Adrenal gland (tissue), 12 donors: Measurements from ENCODE around the gene TENT4B. TPM values are rescaled to one million over a fixed set of nuclear protein-coding genes. Genes with fewer than 3 reads are reported as not detected.
A peak's percentile ranks its signal among the peaks of the same experiment; 100 is the strongest.

Experiments used
- DNase-seq, 7 donors: peaks; one replicate each; pipeline ENCODE4 v3.0.0-alpha.2; 2019 to 2020
- H3K27ac ChIP-seq, 5 donors: fragments of 200-600 bp; sonication (generic) in 4 of 5; 1 replicate in 3 of 5; 2 replicates in 2 of 5; pipeline versions ENCODE4 v1.5.1 to v1.8.0; 2016 to 2020; ENCODE audit warnings: mild to moderate bottlenecking in 1 of 5
- H3K27me3 ChIP-seq: fragments of 200-600 bp; 2 replicates; pipeline ENCODE4 v1.8.0; 2021
- H3K36me3 ChIP-seq, 2 donors: fragments of 200-600 bp; replicated peaks in 1 of 2; 1 replicate in 1 of 2; 2 replicates in 1 of 2; pipeline versions ENCODE4 v1.5.1 to v1.8.0; 2018 to 2022
- H3K4me1 ChIP-seq, 2 donors: fragments of 200-600 bp; replicated peaks in 1 of 2; 1 replicate in 1 of 2; 2 replicates in 1 of 2; pipeline versions ENCODE4 v1.5.1 to v1.8.0; 2018 to 2021
- H3K4me3 ChIP-seq, 4 donors: fragments of 200-600 bp; sonication (generic) in 3 of 4; one replicate each; pipeline ENCODE4 v1.5.1; 2016 to 2018
- H3K9me3 ChIP-seq, 3 donors: fragments of 200-600 bp; sonication (generic) in 1 of 3; replicated peaks in 1 of 3; 1 replicate in 2 of 3; 2 replicates in 1 of 3; pipeline versions ENCODE4 v1.5.1 to v1.8.0; 2016 to 2021
- CTCF ChIP-seq, 6 experiments: fragments of 450-650 bp in 4 of 6; fragments of 200-600 bp in 2 of 6; sonication (generic) in 1 of 6; IDR thresholded peaks; 1 replicate in 5 of 6; 2 replicates in 1 of 6; pipeline versions ENCODE4 v1.5.1 to v1.8.0; 2016 to 2021; ENCODE audit warnings: antibody characterized with exemption in 6 of 6, mild to moderate bottlenecking in 2 of 6, moderate library complexity in 1 of 6
- POLR2A ChIP-seq, 2 donors: fragments of 450-650 bp; IDR thresholded peaks; one replicate each; pipeline ENCODE4 v1.6.1; 2017; ENCODE audit warnings: antibody characterized with exemption in 2 of 2, mild to moderate bottlenecking in 2 of 2, moderate library complexity in 1 of 2
- WGBS, 4 donors: extraction: QIAGEN DNeasy Blood & Tissue Kit in 2 of 4; methylation state at CpG; one replicate each; pipeline versions ENCODE4 v1.1.5 to v1.1.7; 2013 to 2017; 5-methylcytosine and 5-hydroxymethylcytosine counted together
- intact Hi-C, 2 donors: fragments of 100-400 bp; cut with DNase I; formaldehyde crosslinking; loops; one replicate each; pipeline versions ENCODE4 v1.14.1 to v1.15.0; 2022 to 2023
- polyA plus RNA-seq, 3 donors: library from polyadenylated mRNA; stranded (reverse); fragments of 200-250 nt in 2 of 3; fragments of 350-450 nt in 1 of 3; fragmentation: Illumina TruSeq in 1 of 3; extraction: RNeasy Lipid Tissue Mini Kit (QIAGEN cat#74804) in 1 of 3; gene quantifications; one replicate each; pipeline ENCODE4 v1.2.3, GENCODE V29; 2013 to 2014
- total RNA-seq, 9 donors: library from RNA; depleted of rRNA in 4 of 9; stranded (reverse); fragments of >200 nt in 4 of 9; fragments of 120-200 nt in 1 of 9; fragmentation: NEBNext Ultra II Directional in 1 of 9; extraction: Animal tissue kit (Norgen Biotek cat#: 25700) in 1 of 9; gene quantifications; one replicate each; pipeline versions ENCODE4 v1.1.0 to v1.2.4, GENCODE V29; 2013 to 2023
- donor health status: healthy with polysubstance abuse.
- donor health status: Bipolar disorder and iron deficiency.
- donor health status: DM: yes; HTN: yes; CAD: no.
- donor health status: DM: no; HTN: no; CAD: no.
- donor health status: DM: no; HTN: no; CAD: no.
- donor health status: DM: yes; HTN: yes; CAD: no.

The TENT4B gene
- total and polyA plus RNA-seq, 12 donors = 4.2 to 27.8 (median 13.4) TPM

- H3K36me3 ChIP-seq = no peaks in the 10 kb centered on the region
- H3K27me3 ChIP-seq = no peaks in the 10 kb centered on the region
- 52 to 100% (median 79%) methylated on average over 1 of the region's 1 CpG for WGBS, 4 donors
- intact Hi-C loops = no loop called here
- TF ChIP-seq CTCF (IDR thresholded peaks at IDR 0.05) = no peak
- no peak overlapping the region for H3K27ac ChIP-seq
- H3K9me3 ChIP-seq = no peaks in the 10 kb centered on the region
- no peak for DNase-seq
- no peak overlapping the region for H3K4me3 ChIP-seq
- peaks cover 0 to 11% of the 10 kb centered on the region in 2 donors for H3K4me1 ChIP-seq
Observed at GRCh38 chr16:50256604-50257003, 103.5 kb downstream of the TENT4B start.

DNA sequence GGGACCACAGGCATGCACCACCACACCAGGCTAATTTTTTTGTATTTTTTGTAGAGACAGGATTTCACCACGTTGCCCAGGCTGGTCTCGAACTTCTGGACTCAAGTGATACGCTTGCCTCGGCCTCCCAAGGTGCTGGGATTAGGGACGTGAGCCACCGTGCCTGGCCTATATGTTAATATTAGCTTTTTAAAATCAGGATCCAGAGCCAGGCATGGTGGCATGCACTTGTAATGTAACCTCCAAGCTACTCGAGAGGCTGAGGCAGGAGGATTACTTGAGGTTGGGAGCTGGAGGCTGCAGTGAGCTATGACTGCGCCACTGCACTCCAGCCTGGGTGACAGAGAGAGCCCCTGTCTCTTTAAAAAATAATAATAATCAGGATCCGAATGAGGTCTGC is 104.8 kb downstream of the TENT4B start:
- no peak for TF ChIP-seq POLR2A (IDR thresholded peaks at IDR 0.05)
- no peak for TF ChIP-seq CTCF (IDR thresholded peaks at IDR 0.05)
- H3K27me3 ChIP-seq = no peaks in the 10 kb centered on the region
- no peaks in the 10 kb centered on the region for H3K36me3 ChIP-seq
- H3K4me3 ChIP-seq = no peak overlapping the region
- intact Hi-C loops = no loop called here
- no peak overlapping the region for H3K27ac ChIP-seq
- no peaks in the 10 kb centered on the region for H3K9me3 ChIP-seq
- peaks cover 0 to 11% of the 10 kb centered on the region in 2 donors for H3K4me1 ChIP-seq
- DNase-seq = no peak
- WGBS, 4 donors = 87 to 90% (median 89%) methylated on average over 9 of the region's 9 CpGs

DNA sequence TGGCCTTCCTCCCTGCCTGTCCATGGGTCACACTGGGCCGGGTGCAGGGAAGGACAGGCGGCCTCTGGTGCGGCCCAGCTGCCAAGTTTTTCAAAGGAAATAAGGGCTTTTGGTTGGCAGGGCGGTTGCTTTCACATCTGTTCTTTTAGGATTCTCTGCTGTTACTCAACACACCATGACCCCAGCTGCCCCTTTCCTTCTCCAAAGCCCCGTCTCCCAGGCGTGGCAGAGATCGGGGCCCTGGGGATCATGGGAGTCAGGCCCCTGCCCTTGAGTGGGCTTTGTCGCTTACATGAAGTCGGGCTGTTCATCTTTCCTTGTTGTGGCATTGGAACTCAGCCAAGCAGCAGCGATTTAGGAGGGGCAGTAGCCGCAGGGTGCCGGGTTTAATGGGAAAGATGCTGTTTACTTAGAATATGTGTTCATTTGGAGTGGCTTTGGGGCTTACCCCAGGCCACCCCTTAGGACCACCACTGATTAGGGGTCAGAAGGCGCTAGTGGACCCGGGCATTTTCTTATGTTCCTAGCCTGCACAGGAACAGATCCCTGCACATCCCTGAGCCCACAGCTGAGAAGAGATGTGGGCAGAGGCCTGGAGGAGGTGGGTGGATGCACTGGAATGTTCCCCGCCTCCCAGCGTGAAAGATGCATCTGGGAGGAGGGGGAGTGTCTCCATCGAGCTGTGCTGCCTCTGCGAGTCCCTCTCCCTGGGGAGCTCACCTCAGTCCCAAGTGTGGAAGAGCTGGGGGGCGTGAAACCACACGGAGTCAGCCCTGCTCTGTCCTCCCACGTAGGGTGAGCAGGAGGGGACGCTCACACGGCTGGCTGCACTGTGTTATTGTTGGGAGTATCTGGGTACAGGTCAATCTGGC is 106.5 kb downstream of the TENT4B start:
- DNase-seq = peak in 4 of 7 donors; percentile 37 to 48 (median 44)
- intact Hi-C loops = no loop called here
- 40 to 49% (median 44%) methylated on average over 20 to 23 of the region's 23 CpGs for WGBS, 4 donors
- Histone ChIP-seq H3K9me3 (no peaks in the 10 kb centered on the region), H3K4me1 (peaks cover 0 to 11% of the 10 kb centered on the region in 2 donors), H3K27ac (peak overlapping the region in 1 of 5 donors; percentile 6), H3K36me3 (no peaks in the 10 kb centered on the region), H3K4me3 (no peak overlapping the region), H3K27me3 (no peaks in the 10 kb centered on the region)
- TF ChIP-seq CTCF (IDR thresholded peaks at IDR 0.05) (no peak), POLR2A (IDR thresholded peaks at IDR 0.05) (no peak)

DNA sequence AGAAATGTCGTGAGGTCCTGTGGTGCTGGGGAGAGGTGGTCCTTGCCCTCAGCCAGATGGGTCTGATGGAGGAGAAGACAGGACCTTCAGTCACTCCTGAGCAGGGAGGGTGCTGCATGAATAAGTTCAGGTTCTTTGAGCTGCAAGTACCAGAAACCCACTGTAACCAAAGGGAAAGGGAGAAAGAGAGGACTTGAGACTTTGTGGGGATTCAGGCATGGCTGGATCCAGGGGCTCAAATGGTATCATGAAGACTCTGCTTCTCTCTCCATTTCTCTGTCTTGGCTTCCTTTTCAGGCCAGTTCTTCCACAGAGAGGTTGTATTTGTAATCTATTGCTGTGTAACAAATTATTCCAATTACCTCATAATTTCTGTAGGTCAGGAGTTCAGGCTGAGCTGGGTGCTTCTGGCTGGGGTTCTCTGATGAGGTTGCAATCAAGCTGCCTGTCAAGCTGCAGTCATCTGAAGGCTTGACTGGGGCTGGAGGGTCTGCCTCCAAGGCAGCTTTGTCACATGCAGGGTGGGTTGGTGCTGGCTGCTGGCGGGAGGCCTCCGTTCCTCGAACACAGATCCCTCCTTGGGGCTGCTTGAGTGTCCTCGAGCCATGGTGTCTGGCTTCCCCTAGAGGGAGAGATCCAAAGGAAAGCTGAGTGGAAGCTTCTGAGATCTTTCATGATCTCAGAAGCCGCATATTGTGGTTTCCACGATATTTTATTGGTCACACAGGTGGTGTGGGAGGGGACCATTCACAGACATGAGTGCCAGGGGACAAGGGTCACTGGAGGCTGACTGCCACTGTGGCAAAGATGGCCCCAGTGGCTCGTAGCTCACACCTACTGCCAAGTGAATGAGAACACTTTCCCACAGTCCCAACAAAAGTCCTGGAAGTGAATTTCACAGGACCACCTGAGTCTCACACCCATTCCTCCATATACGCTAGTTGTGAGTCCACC is 107.4 kb downstream of the TENT4B start:
- Histone ChIP-seq H3K9me3 (no peaks in the 10 kb centered on the region), H3K36me3 (no peaks in the 10 kb centered on the region), H3K27ac (no peak overlapping the region), H3K4me1 (peaks cover 0 to 11% of the 10 kb centered on the region in 2 donors), H3K4me3 (no peak overlapping the region), H3K27me3 (no peaks in the 10 kb centered on the region)
- 87 to 92% (median 89%) methylated on average over 2 to 9 of the region's 9 CpGs for WGBS, 4 donors
- DNase-seq = no peak
- no peak for TF ChIP-seq POLR2A (IDR thresholded peaks at IDR 0.05)
- intact Hi-C loops = no loop called here
